ENCODE results near the gene KCNH8.

DNA sequence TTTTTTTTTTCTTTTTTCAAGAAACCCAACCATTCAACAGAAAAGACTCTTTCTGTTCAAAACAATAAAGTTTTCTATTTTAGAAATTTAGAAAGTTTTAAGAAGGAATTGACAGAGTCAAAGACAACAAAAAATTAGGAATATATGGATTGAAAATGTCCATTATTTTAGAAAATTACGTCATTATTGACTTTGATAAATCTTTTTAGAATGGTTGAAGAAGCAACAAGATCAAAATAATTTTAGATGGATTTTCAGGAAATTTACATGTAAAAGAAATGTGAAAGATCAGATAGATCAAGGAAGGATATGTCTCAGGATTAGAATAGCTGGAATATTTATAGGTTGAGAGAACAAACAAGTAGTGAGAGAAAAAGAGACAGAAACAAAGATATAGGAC is 8.4 kb upstream of the KCNH8 start:
- TF ChIP-seq, protein P1, sequence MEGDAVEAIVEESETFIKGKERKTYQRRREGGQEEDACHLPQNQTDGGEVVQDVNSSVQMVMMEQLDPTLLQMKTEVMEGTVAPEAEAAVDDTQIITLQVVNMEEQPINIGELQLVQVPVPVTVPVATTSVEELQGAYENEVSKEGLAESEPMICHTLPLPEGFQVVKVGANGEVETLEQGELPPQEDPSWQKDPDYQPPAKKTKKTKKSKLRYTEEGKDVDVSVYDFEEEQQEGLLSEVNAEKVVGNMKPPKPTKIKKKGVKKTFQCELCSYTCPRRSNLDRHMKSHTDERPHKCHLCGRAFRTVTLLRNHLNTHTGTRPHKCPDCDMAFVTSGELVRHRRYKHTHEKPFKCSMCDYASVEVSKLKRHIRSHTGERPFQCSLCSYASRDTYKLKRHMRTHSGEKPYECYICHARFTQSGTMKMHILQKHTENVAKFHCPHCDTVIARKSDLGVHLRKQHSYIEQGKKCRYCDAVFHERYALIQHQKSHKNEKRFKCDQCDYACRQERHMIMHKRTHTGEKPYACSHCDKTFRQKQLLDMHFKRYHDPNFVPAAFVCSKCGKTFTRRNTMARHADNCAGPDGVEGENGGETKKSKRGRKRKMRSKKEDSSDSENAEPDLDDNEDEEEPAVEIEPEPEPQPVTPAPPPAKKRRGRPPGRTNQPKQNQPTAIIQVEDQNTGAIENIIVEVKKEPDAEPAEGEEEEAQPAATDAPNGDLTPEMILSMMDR (IDR thresholded peaks at IDR 0.05) = no peak
- no peak for TF ChIP-seq EP300 (IDR thresholded peaks at IDR 0.05; ENCODE audit: low read depth)
